ENCODE data around the gene SLC39A11.
"Not testable (repeated sequence)": the region's sequence is repeated elsewhere in the genome, so short reads cannot be mapped to it uniquely, and the experiment has no call there.

Gene SLC39A11

GRCh38 chr17:72916991-72917390, 175.5 kb downstream of the SLC39A11 start:
- DNase-seq (ENCODE audit: low read depth): no peak

- no peak for DNase-seq (ENCODE audit: low read depth)
Measured at GRCh38 chr17:72915625-72916081, 176.8 kb downstream of the SLC39A11 start.

- DNase-seq (ENCODE audit: low read depth): no peak
Measured at GRCh38 chr17:72913142-72913682, 179.3 kb downstream of the SLC39A11 start.

- DNase-seq (ENCODE audit: low read depth): no peak
Measured at GRCh38 chr17:72906306-72906705, 186.2 kb downstream of the SLC39A11 start.

- no peak for DNase-seq (ENCODE audit: low read depth)
Measured at GRCh38 chr17:72903522-72903921, 189.0 kb downstream of the SLC39A11 start.

- no peak for DNase-seq (ENCODE audit: low read depth)
Measured at GRCh38 chr17:72901657-72902056, 190.8 kb downstream of the SLC39A11 start.

- DNase-seq (ENCODE audit: low read depth): no peak
Measured at GRCh38 chr17:72901083-72901482, 191.4 kb downstream of the SLC39A11 start.

- DNase-seq (ENCODE audit: low read depth): no peak
Measured at GRCh38 chr17:72900654-72900971, 191.9 kb downstream of the SLC39A11 start.

GRCh38 chr17:72898725-72899124, 193.8 kb downstream of the SLC39A11 start:
- no peak for DNase-seq (ENCODE audit: low read depth)

- DNase-seq (ENCODE audit: low read depth): not testable (repeated sequence)
Measured at GRCh38 chr17:72896288-72896687, 196.2 kb downstream of the SLC39A11 start.

- DNase-seq (ENCODE audit: low read depth): no peak
Measured at GRCh38 chr17:72891627-72892026, 200.9 kb downstream of the SLC39A11 start.

- no peak for DNase-seq (ENCODE audit: low read depth)
Measured at GRCh38 chr17:72890711-72891110, 201.8 kb downstream of the SLC39A11 start.

- no peak for DNase-seq (ENCODE audit: low read depth)
Measured at GRCh38 chr17:72887917-72888316, 204.6 kb downstream of the SLC39A11 start.

- DNase-seq (ENCODE audit: low read depth): no peak
Measured at GRCh38 chr17:72887322-72887721, 205.2 kb downstream of the SLC39A11 start.

GRCh38 chr17:72886622-72887021, 205.9 kb downstream of the SLC39A11 start:
- DNase-seq (ENCODE audit: low read depth): no peak

GRCh38 chr17:72884066-72884465, 208.4 kb downstream of the SLC39A11 start:
- no peak for DNase-seq (ENCODE audit: low read depth)

- no peak for DNase-seq (ENCODE audit: low read depth)
Measured at GRCh38 chr17:72883351-72883750, 209.1 kb downstream of the SLC39A11 start.

GRCh38 chr17:72882426-72882825, 210.1 kb downstream of the SLC39A11 start:
- no peak for DNase-seq (ENCODE audit: low read depth)

GRCh38 chr17:72879877-72880276, 212.6 kb downstream of the SLC39A11 start:
- DNase-seq (ENCODE audit: low read depth): no peak

- no peak for DNase-seq (ENCODE audit: low read depth)
Measured at GRCh38 chr17:72878975-72879660, 213.4 kb downstream of the SLC39A11 start.

GRCh38 chr17:72877348-72877747, 215.1 kb downstream of the SLC39A11 start:
- no peak for DNase-seq (ENCODE audit: low read depth)

- DNase-seq (ENCODE audit: low read depth): no peak
Measured at GRCh38 chr17:72876413-72876812, 216.1 kb downstream of the SLC39A11 start.

- no peak for DNase-seq (ENCODE audit: low read depth)
Measured at GRCh38 chr17:72875361-72875760, 217.1 kb downstream of the SLC39A11 start.

GRCh38 chr17:72872396-72872795, 220.1 kb downstream of the SLC39A11 start:
- no peak for DNase-seq (ENCODE audit: low read depth)
